Lower leg skin (tissue), 4 donors: ENCODE data around the gene MGST2. TPM values are rescaled to one million over a fixed set of nuclear protein-coding genes. Genes with fewer than 3 reads are reported as not detected.
A peak's percentile ranks its signal among the peaks of the same experiment; 100 is the strongest.

Experiments used
- DNase-seq, 2 donors: peaks; one replicate each; pipeline ENCODE4 v3.0.0-alpha.2; 2019; ENCODE audit warnings: low spot score in 2 of 2
- H3K4me3 ChIP-seq: fragments of 200-600 bp; sonication (generic); 2 replicates; pipeline ENCODE4 v1.5.1; 2017; ENCODE audit warnings: mild to moderate bottlenecking, low read depth; ENCODE audit not compliant: poor library complexity, severe bottlenecking
- CTCF ChIP-seq, 3 donors: fragments of 450-650 bp; IDR thresholded peaks; one replicate each; pipeline ENCODE4 v1.5.1; 2016; ENCODE audit warnings: antibody characterized with exemption in 3 of 3, mild to moderate bottlenecking in 3 of 3, moderate library complexity in 2 of 3
- POLR2A ChIP-seq, 2 donors: fragments of 450-650 bp; IDR thresholded peaks; one replicate each; pipeline ENCODE4 v1.6.1; 2016 to 2017; ENCODE audit warnings: antibody characterized with exemption in 2 of 2, mild to moderate bottlenecking in 1 of 2, moderate library complexity in 1 of 2
- WGBS, 2 donors: methylation state at CpG; one replicate each; pipeline ENCODE4 v1.1.5; 2018; 5-methylcytosine and 5-hydroxymethylcytosine counted together
- intact Hi-C: fragments of 100-400 bp; cut with DNase I; formaldehyde crosslinking; loops from one replicate; pipeline ENCODE4 v1.15.0; 2023; ENCODE audit warnings: low total_unique reads
- total RNA-seq, 4 donors: library from RNA; depleted of rRNA; stranded (reverse); fragments of >200 nt; gene quantifications; one replicate each; pipeline ENCODE4 v1.1.0, GENCODE V29; 2016

Gene MGST2
- total RNA-seq = 100 to 1,000 TPM in 2 of 4 donors, 10 to 100 TPM in 2; 83.1 to 157 (median 112) TPM

- TF ChIP-seq CTCF (IDR thresholded peaks at IDR 0.05) (no peak), POLR2A (IDR thresholded peaks at IDR 0.05) (no peak)
- intact Hi-C loops = no loop called here
- H3K4me3 ChIP-seq = peak within 1 kb of the TSS; percentile 54
- 0 to 3% methylated on average over 32 of the region's 32 CpGs for WGBS, 2 donors
- peak; percentile 69 to 93 for DNase-seq
Measured at GRCh38 chr4:139665690-139666529, at the start of gene MGST2. TSS of gene MGST2 (plus strand) at chr4:139665819. CDS start at chr4:139666020, 201 bp downstream.

- no peak overlapping the region for H3K4me3 ChIP-seq
- TF ChIP-seq POLR2A (IDR thresholded peaks at IDR 0.05) (no peak), CTCF (IDR thresholded peaks at IDR 0.05) (no peak)
- DNase-seq = no peak
- intact Hi-C loops = no loop called here
- 56 to 59% methylated on average over 7 of the region's 7 CpGs for WGBS, 2 donors
Measured at GRCh38 chr4:139617702-139618490, 47.7 kb upstream of the MGST2 start.

GRCh38 chr4:139619644-139620043 lies 46.0 kb upstream of the MGST2 start:
- H3K4me3 ChIP-seq = no peak overlapping the region
- DNase-seq = no peak
- TF ChIP-seq CTCF (IDR thresholded peaks at IDR 0.05) (no peak), POLR2A (IDR thresholded peaks at IDR 0.05) (no peak)
- intact Hi-C loops = no loop called here
- 94 to 96% methylated on average over 5 of the region's 5 CpGs for WGBS, 2 donors

GRCh38 chr4:139622901-139623381 lies 42.7 kb upstream of the MGST2 start:
- WGBS, 2 donors = 66 to 78% methylated on average over 3 to 4 of the region's 4 CpGs
- no peak for TF ChIP-seq CTCF (IDR thresholded peaks at IDR 0.05)
- no peak for DNase-seq
- intact Hi-C loops = no loop called here
- H3K4me3 ChIP-seq = no peak overlapping the region

- intact Hi-C loops = no loop called here
- TF ChIP-seq POLR2A (IDR thresholded peaks at IDR 0.05) (no peak), CTCF (IDR thresholded peaks at IDR 0.05) (no peak)
- no peak overlapping the region for H3K4me3 ChIP-seq
- 72 to 76% methylated on average over 3 of the region's 3 CpGs for WGBS, 2 donors
- no peak for DNase-seq
Measured at GRCh38 chr4:139624441-139625092, 41.1 kb upstream of the MGST2 start.
